Kidney epithelial cell (primary cell): ENCODE data around the gene SC5D. TPM values are rescaled to one million over a fixed set of nuclear protein-coding genes. Genes with fewer than 3 reads are reported as not detected.

Experiments
- DNase-seq: peaks from one replicate; pipeline ENCODE4 v3.0.0-alpha.2; 2010; ENCODE audit warnings: low read depth
- H3K27me3 ChIP-seq: 2 replicates; pipeline ENCODE4 v1.6.0; 2011; ENCODE audit warnings: low read length; ENCODE audit not compliant: control insufficient read depth, insufficient read depth
- H3K36me3 ChIP-seq: 2 replicates; pipeline ENCODE4 v1.5.1; 2011; ENCODE audit warnings: low read length; ENCODE audit not compliant: control insufficient read depth, insufficient read depth
- H3K4me3 ChIP-seq: 2 replicates; pipeline ENCODE4 v1.5.1; 2011; ENCODE audit warnings: low read depth, mild to moderate bottlenecking, control low read depth, low read length
- CTCF ChIP-seq: IDR thresholded peaks from 2 replicates; pipeline ENCODE4 v1.5.1; 2011; ENCODE audit warnings: mild to moderate bottlenecking, moderate library complexity, low read length, control low read depth, inconsistent platforms; ENCODE audit not compliant: insufficient read depth, poor library complexity, severe bottlenecking
- total RNA-seq: library from RNA; depleted of rRNA; stranded (reverse); fragments of >200 nt; gene quantifications from 2 replicates; pipeline ENCODE4 v1.2.3, GENCODE V29; 2015

SC5D gene
- total RNA-seq, 1 donor from 2014 or later = 34.5 TPM

DNA sequence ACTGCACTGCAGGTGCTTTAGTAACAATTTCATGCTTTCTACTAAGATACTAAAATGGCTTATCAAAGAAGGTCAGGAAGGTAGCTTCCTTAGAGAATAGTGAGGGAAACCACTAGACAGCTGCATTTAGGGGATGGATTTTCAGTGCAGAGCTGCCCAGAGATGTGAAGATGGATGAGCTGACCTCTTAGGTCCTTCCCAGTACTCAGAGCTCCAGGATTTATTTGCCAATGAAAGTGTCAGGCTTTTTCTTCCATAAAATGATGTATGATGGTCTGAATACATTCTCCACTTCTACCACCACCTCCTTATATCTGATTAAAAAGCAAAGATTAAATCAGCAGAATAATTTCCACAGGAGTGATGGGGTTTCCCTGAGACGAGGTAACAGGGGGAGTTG, 35.0 kb downstream of the SC5D start:
- Histone ChIP-seq H3K27me3 (no peaks in the 10 kb centered on the region), H3K36me3 (no peaks in the 10 kb centered on the region), H3K4me3 (no peak overlapping the region)
- DNase-seq = no peak
- TF ChIP-seq CTCF = no peak

GRCh38 chr11:121328176-121328966, 35.8 kb downstream of the SC5D start:
- H3K4me3 ChIP-seq = no peak overlapping the region
- no peaks in the 10 kb centered on the region for H3K36me3 ChIP-seq
- DNase-seq = no peak
- TF ChIP-seq CTCF = no peak
- H3K27me3 ChIP-seq = no peaks in the 10 kb centered on the region

DNA sequence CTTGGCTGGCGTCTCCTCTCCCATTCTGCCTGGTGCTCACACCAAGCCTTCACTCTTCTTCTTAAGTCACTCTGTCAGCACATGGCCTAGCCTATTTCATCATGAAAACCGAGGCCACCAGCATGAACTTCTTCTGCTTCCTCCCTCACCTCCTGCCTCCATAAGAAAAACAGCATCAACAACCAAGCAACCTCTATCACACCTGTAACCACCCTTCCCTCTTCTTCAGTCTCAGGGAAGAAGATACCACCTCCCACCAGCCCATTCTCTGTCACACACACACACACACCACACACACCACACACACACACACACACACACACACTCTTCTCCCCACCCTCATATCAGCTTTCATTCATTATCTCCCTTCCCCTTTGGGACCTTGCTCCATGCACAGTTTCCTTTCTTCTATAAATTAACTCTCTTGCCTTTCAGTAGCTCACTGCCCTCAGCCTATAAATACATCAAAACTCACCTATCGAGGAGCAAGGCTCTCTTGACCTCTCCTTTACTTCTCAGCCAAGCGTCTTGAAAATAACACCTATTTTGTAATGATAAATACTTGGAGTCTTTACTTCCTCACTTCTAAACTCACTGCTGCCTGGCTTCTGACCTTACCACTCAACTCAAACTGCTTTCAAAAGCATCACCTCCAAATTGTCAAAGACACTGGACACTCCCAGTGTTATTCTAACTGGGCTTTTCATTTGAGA, 36.6 kb downstream of the SC5D start:
- DNase-seq = no peak
- no peaks in the 10 kb centered on the region for H3K27me3 ChIP-seq
- no peaks in the 10 kb centered on the region for H3K36me3 ChIP-seq
- H3K4me3 ChIP-seq = no peak overlapping the region
- no peak for TF ChIP-seq CTCF

DNA sequence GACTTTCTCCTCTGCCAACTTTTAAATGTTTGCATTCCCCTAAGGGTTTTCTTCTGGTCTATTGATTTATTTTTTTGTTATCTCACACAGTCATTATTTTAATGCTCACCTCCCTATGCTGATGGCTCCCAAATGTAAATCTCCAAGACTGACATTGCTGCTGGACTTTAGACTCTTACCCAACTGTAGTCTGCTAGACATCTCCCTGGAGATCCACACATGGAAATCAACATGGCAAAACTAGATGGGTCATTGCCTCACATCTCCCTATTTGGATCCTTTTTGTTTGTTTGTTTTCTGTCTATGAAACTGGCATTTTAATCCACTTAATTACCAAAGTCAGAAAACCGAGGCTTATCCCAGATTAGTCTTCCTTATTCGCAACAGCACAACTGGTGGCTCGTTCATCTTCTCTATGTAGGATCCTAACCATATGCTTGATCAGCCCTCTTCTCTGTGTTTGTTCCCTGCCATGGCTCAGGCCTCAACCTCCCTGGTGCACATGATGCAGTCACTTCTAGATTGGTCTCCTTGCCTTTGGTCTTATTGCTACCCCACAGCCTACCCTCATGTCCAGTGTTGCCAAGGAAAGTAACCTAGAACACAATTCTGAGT, 37.3 kb downstream of the SC5D start:
- TF ChIP-seq CTCF = no peak
- Histone ChIP-seq H3K36me3 (no peaks in the 10 kb centered on the region), H3K27me3 (no peaks in the 10 kb centered on the region), H3K4me3 (no peak overlapping the region)
- no peak for DNase-seq

- TF ChIP-seq CTCF = no peak
- Histone ChIP-seq H3K4me3 (no peak overlapping the region), H3K27me3 (no peaks in the 10 kb centered on the region), H3K36me3 (no peaks in the 10 kb centered on the region)
- DNase-seq = no peak
Observed at GRCh38 chr11:121330614-121331435, 38.3 kb downstream of the SC5D start.
